ENCODE measurements around the gene LCE1E.

The LCE1E gene

DNA sequence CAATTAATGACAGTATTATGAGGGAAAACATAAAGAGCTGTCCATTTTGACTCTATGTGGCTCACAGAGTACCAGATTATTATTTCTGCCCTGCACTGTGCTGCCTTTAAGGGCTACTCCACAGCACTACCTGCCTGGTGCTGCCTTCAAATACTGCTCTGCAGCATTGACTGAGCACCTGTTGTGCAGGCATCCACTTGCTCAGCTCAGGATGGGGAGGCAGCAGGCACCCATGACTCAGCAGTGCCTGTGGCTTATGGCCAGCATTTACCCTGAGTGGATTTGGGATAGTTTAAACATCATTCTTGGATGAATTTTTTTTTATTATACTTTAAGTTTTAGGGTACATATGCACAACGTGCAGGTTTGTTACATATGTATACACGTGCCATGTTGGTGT is 29.2 kb upstream of the LCE1E start:
- no peak overlapping the region for H3K27ac ChIP-seq (ENCODE audit: low read depth, low read length)
- H3K9me3 ChIP-seq (ENCODE audit: control insufficient read depth in 5 of 5, low read length in 5 of 5) = no peaks in the 10 kb centered on the region
- H3K27me3 ChIP-seq (ENCODE audit: control insufficient read depth in 5 of 5, insufficient read depth in 4 of 5, low read length in 5 of 5) = peaks cover 0 to 8% (median 3%) of the 10 kb centered on the region in 5 donors
- H3K4me3 ChIP-seq (ENCODE audit: low read depth in 1 of 5, low read length in 5 of 5) = no peak overlapping the region
- no peaks in the 10 kb centered on the region for H3K36me3 ChIP-seq (ENCODE audit: control insufficient read depth in 5 of 5, insufficient read depth in 5 of 5, low read length in 5 of 5)
- no peak overlapping the region for H3K9ac ChIP-seq (ENCODE audit: low read length in 5 of 5)
- no peaks in the 10 kb centered on the region for H3K4me1 ChIP-seq (ENCODE audit: control insufficient read depth in 5 of 5, insufficient read depth in 5 of 5, low read length in 5 of 5)

DNA sequence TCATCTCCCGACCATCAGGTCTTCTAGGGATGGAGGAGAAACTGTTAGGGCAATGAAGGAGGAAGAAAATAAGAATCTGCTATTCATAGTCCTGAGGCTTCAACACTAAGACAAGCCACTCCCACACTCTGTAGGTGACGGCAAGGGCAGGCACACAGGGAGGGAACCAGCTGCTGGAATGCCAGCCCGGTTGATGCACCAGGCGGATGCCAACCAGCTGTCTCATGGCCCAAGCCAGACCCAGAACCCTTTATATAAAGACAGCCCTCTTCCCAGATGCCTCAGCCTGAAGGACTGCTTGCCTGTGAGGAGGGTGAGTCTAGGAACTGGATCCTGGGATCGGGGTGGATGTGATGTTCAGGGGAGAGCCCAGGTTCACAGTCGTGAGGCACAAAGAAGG is 28.3 kb upstream of the LCE1E start, which contains the start of gene KPRP:
KPRP (plus strand) TSS at position 279 of the 400 bp plus-strand sequence. CDS start 1,564 bp downstream, outside the sequence.
- H3K27ac ChIP-seq (ENCODE audit: low read depth, low read length) = no peak within 1 kb of the TSS
- H3K4me1 ChIP-seq (ENCODE audit: control insufficient read depth in 5 of 5, insufficient read depth in 5 of 5, low read length in 5 of 5) = no peaks in the 10 kb centered on the region
- H3K9ac ChIP-seq (ENCODE audit: low read length in 5 of 5) = no peak within 1 kb of the TSS
- H3K36me3 ChIP-seq (ENCODE audit: control insufficient read depth in 5 of 5, insufficient read depth in 5 of 5, low read length in 5 of 5) = no peaks in the 10 kb centered on the region
- H3K27me3 ChIP-seq (ENCODE audit: control insufficient read depth in 5 of 5, insufficient read depth in 4 of 5, low read length in 5 of 5) = peaks cover 0 to 8% (median 3%) of the 10 kb centered on the region in 5 donors
- H3K9me3 ChIP-seq (ENCODE audit: control insufficient read depth in 5 of 5, low read length in 5 of 5) = no peaks in the 10 kb centered on the region
- H3K4me3 ChIP-seq (ENCODE audit: low read depth in 1 of 5, low read length in 5 of 5) = no peak within 1 kb of the TSS

GRCh38 chr1:152758636-152759035 is 27.4 kb upstream of the LCE1E start:
- Histone ChIP-seq H3K9ac (ENCODE audit: low read length in 5 of 5) (no peak overlapping the region), H3K4me3 (ENCODE audit: low read depth in 1 of 5, low read length in 5 of 5) (no peak overlapping the region), H3K4me1 (ENCODE audit: control insufficient read depth in 5 of 5, insufficient read depth in 5 of 5, low read length in 5 of 5) (no peaks in the 10 kb centered on the region), H3K27me3 (ENCODE audit: control insufficient read depth in 5 of 5, insufficient read depth in 4 of 5, low read length in 5 of 5) (peaks cover 0 to 8% (median 3%) of the 10 kb centered on the region in 5 donors), H3K27ac (ENCODE audit: low read depth, low read length) (no peak overlapping the region), H3K9me3 (ENCODE audit: control insufficient read depth in 5 of 5, low read length in 5 of 5) (no peaks in the 10 kb centered on the region), H3K36me3 (ENCODE audit: control insufficient read depth in 5 of 5, insufficient read depth in 5 of 5, low read length in 5 of 5) (no peaks in the 10 kb centered on the region)

DNA sequence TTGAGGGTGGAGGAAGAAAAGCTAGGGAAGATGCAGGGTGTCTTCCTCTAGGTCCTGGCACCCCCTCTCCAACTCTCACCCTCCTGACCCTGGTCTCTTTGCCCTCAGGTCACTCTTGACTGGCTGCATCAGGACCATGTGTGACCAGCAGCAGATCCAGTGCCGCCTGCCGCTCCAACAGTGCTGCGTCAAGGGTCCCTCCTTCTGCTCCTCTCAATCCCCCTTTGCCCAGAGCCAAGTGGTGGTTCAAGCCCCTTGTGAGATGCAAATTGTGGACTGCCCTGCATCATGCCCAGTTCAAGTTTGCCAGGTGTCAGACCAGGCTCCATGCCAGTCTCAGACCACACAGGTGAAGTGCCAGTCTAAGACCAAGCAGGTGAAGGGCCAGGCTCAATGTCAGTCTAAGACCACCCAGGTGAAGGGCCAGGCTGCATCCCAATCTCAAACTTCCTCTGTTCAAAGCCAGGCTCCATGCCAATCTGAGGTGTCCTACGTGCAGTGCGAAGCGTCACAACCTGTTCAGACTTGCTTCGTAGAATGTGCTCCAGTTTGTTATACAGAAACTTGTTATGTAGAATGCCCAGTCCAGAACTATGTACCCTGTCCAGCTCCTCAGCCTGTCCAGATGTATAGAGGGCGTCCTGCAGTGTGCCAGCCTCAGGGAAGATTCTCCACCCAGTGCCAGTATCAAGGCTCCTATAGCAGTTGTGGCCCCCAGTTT is 26.4 kb upstream of the LCE1E start:
- Histone ChIP-seq H3K27me3 (ENCODE audit: control insufficient read depth in 5 of 5, insufficient read depth in 4 of 5, low read length in 5 of 5) (peaks cover 0 to 8% (median 3%) of the 10 kb centered on the region in 5 donors), H3K36me3 (ENCODE audit: control insufficient read depth in 5 of 5, insufficient read depth in 5 of 5, low read length in 5 of 5) (no peaks in the 10 kb centered on the region), H3K4me1 (ENCODE audit: control insufficient read depth in 5 of 5, insufficient read depth in 5 of 5, low read length in 5 of 5) (no peaks in the 10 kb centered on the region), H3K9me3 (ENCODE audit: control insufficient read depth in 5 of 5, low read length in 5 of 5) (no peaks in the 10 kb centered on the region), H3K9ac (ENCODE audit: low read length in 5 of 5) (no peak overlapping the region), H3K4me3 (ENCODE audit: low read depth in 1 of 5, low read length in 5 of 5) (no peak overlapping the region), H3K27ac (ENCODE audit: low read depth, low read length) (no peak overlapping the region)

- Histone ChIP-seq H3K36me3 (ENCODE audit: control insufficient read depth in 5 of 5, insufficient read depth in 5 of 5, low read length in 5 of 5) (no peaks in the 10 kb centered on the region), H3K4me3 (ENCODE audit: low read depth in 1 of 5, low read length in 5 of 5) (no peak overlapping the region), H3K27me3 (ENCODE audit: control insufficient read depth in 5 of 5, insufficient read depth in 4 of 5, low read length in 5 of 5) (peaks cover 0 to 8% (median 3%) of the 10 kb centered on the region in 5 donors), H3K9ac (ENCODE audit: low read length in 5 of 5) (no peak overlapping the region), H3K4me1 (ENCODE audit: control insufficient read depth in 5 of 5, insufficient read depth in 5 of 5, low read length in 5 of 5) (no peaks in the 10 kb centered on the region), H3K9me3 (ENCODE audit: control insufficient read depth in 5 of 5, low read length in 5 of 5) (no peaks in the 10 kb centered on the region), H3K27ac (ENCODE audit: low read depth, low read length) (no peak overlapping the region)
Observed at GRCh38 chr1:152760551-152761190, 25.4 kb upstream of the LCE1E start.

- peaks cover 0 to 8% (median 3%) of the 10 kb centered on the region in 5 donors for H3K27me3 ChIP-seq (ENCODE audit: control insufficient read depth in 5 of 5, insufficient read depth in 4 of 5, low read length in 5 of 5)
- H3K27ac ChIP-seq (ENCODE audit: low read depth, low read length) = no peak overlapping the region
- H3K9ac ChIP-seq (ENCODE audit: low read length in 5 of 5) = no peak overlapping the region
- no peaks in the 10 kb centered on the region for H3K36me3 ChIP-seq (ENCODE audit: control insufficient read depth in 5 of 5, insufficient read depth in 5 of 5, low read length in 5 of 5)
- no peaks in the 10 kb centered on the region for H3K4me1 ChIP-seq (ENCODE audit: control insufficient read depth in 5 of 5, insufficient read depth in 5 of 5, low read length in 5 of 5)
- H3K9me3 ChIP-seq (ENCODE audit: control insufficient read depth in 5 of 5, low read length in 5 of 5) = no peaks in the 10 kb centered on the region
- no peak overlapping the region for H3K4me3 ChIP-seq (ENCODE audit: low read depth in 1 of 5, low read length in 5 of 5)
Observed at GRCh38 chr1:152761609-152762213, 24.3 kb upstream of the LCE1E start.

DNA sequence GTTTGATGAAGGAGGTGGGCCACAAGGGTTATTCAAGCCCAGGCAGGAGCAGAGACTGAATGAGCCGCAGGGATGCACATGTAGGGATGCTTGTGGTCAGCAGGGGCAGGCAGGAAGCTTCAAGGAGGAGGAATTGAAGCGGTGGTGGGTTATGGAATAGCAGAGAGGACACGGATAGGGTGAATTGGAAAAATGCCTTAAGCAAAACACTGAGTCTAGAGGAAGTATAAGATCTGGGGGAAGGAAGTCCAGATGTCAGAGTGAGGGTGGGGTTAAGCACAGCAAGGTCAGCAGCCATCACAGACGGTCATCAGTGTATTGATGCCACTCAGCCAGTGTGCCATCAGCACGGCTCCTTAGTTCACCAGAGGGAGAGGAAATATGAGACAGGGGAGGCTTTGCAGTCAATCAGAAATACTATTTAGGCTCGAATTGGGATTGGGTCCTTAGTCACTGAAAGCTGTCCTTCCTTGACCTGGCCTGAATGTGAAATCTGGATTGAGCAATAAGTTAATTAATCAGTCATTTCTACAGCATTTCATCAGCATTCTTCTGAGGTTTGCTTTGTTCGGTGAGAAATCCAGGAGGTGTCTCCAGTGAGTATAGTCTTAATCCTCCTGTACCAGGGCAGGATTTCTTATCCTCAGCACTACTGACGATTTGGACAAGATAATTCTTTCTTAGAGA is 17.1 kb upstream of the LCE1E start:
- Histone ChIP-seq H3K9ac (ENCODE audit: low read length in 5 of 5) (no peak overlapping the region), H3K4me1 (ENCODE audit: control insufficient read depth in 5 of 5, insufficient read depth in 5 of 5, low read length in 5 of 5) (no peaks in the 10 kb centered on the region), H3K36me3 (ENCODE audit: control insufficient read depth in 5 of 5, insufficient read depth in 5 of 5, low read length in 5 of 5) (no peaks in the 10 kb centered on the region), H3K27me3 (ENCODE audit: control insufficient read depth in 5 of 5, insufficient read depth in 4 of 5, low read length in 5 of 5) (no peaks in the 10 kb centered on the region), H3K9me3 (ENCODE audit: control insufficient read depth in 5 of 5, low read length in 5 of 5) (no peaks in the 10 kb centered on the region), H3K27ac (ENCODE audit: low read depth, low read length) (no peak overlapping the region), H3K4me3 (ENCODE audit: low read depth in 1 of 5, low read length in 5 of 5) (no peak overlapping the region)

DNA sequence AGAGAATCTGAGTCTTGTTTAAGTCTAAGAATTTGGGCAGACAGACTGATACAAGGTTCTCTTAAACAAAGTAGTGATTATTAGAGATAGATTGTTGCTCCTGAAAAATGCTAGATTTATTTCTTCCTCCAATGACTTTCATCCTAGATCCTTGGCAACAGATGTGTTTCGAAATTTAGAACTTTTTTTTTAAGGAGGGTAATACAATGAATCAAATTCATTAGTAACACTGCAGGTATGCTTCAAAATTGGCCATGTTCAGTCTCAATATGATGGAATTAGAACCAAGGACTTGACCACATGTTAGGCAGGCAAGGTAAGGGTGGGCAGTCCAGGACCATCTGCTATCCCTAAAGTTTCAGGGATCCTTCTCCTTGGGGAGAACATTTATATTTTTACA is 15.6 kb upstream of the LCE1E start:
- H3K4me1 ChIP-seq (ENCODE audit: control insufficient read depth in 5 of 5, insufficient read depth in 5 of 5, low read length in 5 of 5) = no peaks in the 10 kb centered on the region
- no peak overlapping the region for H3K9ac ChIP-seq (ENCODE audit: low read length in 5 of 5)
- no peak overlapping the region for H3K27ac ChIP-seq (ENCODE audit: low read depth, low read length)
- no peaks in the 10 kb centered on the region for H3K9me3 ChIP-seq (ENCODE audit: control insufficient read depth in 5 of 5, low read length in 5 of 5)
- H3K27me3 ChIP-seq (ENCODE audit: control insufficient read depth in 5 of 5, insufficient read depth in 4 of 5, low read length in 5 of 5) = no peaks in the 10 kb centered on the region
- H3K4me3 ChIP-seq (ENCODE audit: low read depth in 1 of 5, low read length in 5 of 5) = no peak overlapping the region
- no peaks in the 10 kb centered on the region for H3K36me3 ChIP-seq (ENCODE audit: control insufficient read depth in 5 of 5, insufficient read depth in 5 of 5, low read length in 5 of 5)

- Histone ChIP-seq H3K9ac (ENCODE audit: low read length in 5 of 5) (no peak within 1 kb of the TSS), H3K27ac (ENCODE audit: low read depth, low read length) (no peak within 1 kb of the TSS), H3K36me3 (ENCODE audit: control insufficient read depth in 5 of 5, insufficient read depth in 5 of 5, low read length in 5 of 5) (no peaks in the 10 kb centered on the region), H3K4me1 (ENCODE audit: control insufficient read depth in 5 of 5, insufficient read depth in 5 of 5, low read length in 5 of 5) (no peaks in the 10 kb centered on the region), H3K4me3 (ENCODE audit: low read depth in 1 of 5, low read length in 5 of 5) (no peak within 1 kb of the TSS), H3K9me3 (ENCODE audit: control insufficient read depth in 5 of 5, low read length in 5 of 5) (peaks cover 0 to 3% (median 0%) of the 10 kb centered on the region in 5 donors), H3K27me3 (ENCODE audit: control insufficient read depth in 5 of 5, insufficient read depth in 4 of 5, low read length in 5 of 5) (peaks cover 0 to 8% (median 0%) of the 10 kb centered on the region in 5 donors)
Observed at GRCh38 chr1:152774875-152775274, 11.2 kb upstream of the LCE1E start, which contains the start of gene LCE1F. LCE1F (plus strand) TSS chr1:152775140; CDS start chr1:152776372, 1,232 bp downstream.
